ENCODE data around the gene CDC45.

Gene CDC45

GRCh38 chr22:19498154-19498865 lies 18.6 kb downstream of the CDC45 start:
- DNase-seq = no peak

GRCh38 chr22:19498866-19499190 lies 19.1 kb downstream of the CDC45 start:
- DNase-seq = no peak

GRCh38 chr22:19499236-19499879 lies 19.6 kb downstream of the CDC45 start:
- no peak for DNase-seq

- no peak for DNase-seq
Measured at GRCh38 chr22:19499880-19500242, 20.1 kb downstream of the CDC45 start.

GRCh38 chr22:19501897-19502447 lies 22.3 kb downstream of the CDC45 start:
- DNase-seq = no peak

GRCh38 chr22:19503367-19503766 lies 23.6 kb downstream of the CDC45 start:
- no peak for DNase-seq

- DNase-seq = peak; percentile 15
Measured at GRCh38 chr22:19503869-19504268, 24.1 kb downstream of the CDC45 start.

GRCh38 chr22:19504900-19505734 lies 25.4 kb downstream of the CDC45 start:
- DNase-seq = no peak

- no peak for DNase-seq
Measured at GRCh38 chr22:19505735-19506126, 26.0 kb downstream of the CDC45 start.

- DNase-seq = no peak
Measured at GRCh38 chr22:19506212-19506611, 26.5 kb downstream of the CDC45 start.

GRCh38 chr22:19507534-19507861 lies 27.8 kb downstream of the CDC45 start:
- DNase-seq = no peak

GRCh38 chr22:19508024-19508776 lies 28.5 kb downstream of the CDC45 start:
- no peak for DNase-seq

- no peak for DNase-seq
Measured at GRCh38 chr22:19509191-19509590, 29.5 kb downstream of the CDC45 start.

- DNase-seq = no peak
Measured at GRCh38 chr22:19509923-19510322, 30.2 kb downstream of the CDC45 start.

- no peak for DNase-seq
Measured at GRCh38 chr22:19510919-19511341, 31.2 kb downstream of the CDC45 start.

- no peak for DNase-seq
Measured at GRCh38 chr22:19513823-19514222, 34.1 kb downstream of the CDC45 start.

GRCh38 chr22:19514831-19515565 lies 35.3 kb downstream of the CDC45 start:
- DNase-seq = peak; percentile 95

GRCh38 chr22:19515654-19516377 lies 36.1 kb downstream of the CDC45 start:
- DNase-seq = no peak

GRCh38 chr22:19516378-19517170 lies 36.9 kb downstream of the CDC45 start:
- DNase-seq = no peak

- DNase-seq = no peak
Measured at GRCh38 chr22:19517171-19517500, 37.4 kb downstream of the CDC45 start.

Measured in NCI-H82 (cell line).